Thyroid gland (tissue), 4 donors: ENCODE results near the gene STK11IP. TPM values are rescaled to one million over a fixed set of nuclear protein-coding genes. Genes with fewer than 3 reads are reported as not detected.
A peak's percentile ranks its signal among the peaks of the same experiment; 100 is the strongest.

Experiments
- DNase-seq, 2 donors: peaks; one replicate each; pipeline ENCODE4 v3.0.0-alpha.2; 2019
- H3K27ac ChIP-seq, 3 donors: fragments of 200-600 bp; sonication (generic); 1 replicate in 2 of 3; 2 replicates in 1 of 3; pipeline ENCODE4 v1.5.1; 2016 to 2019; ENCODE audit warnings: mild to moderate bottlenecking in 1 of 3, moderate library complexity in 1 of 3
- H3K27me3 ChIP-seq: fragments of 200-600 bp; sonication (generic); one replicate; pipeline ENCODE4 v1.5.1; 2019
- H3K36me3 ChIP-seq, 2 donors: fragments of 200-600 bp; sonication (generic); one replicate each; pipeline ENCODE4 v1.5.1; 2016 to 2019
- H3K4me1 ChIP-seq, 2 donors: fragments of 200-600 bp; sonication (generic); one replicate each; pipeline ENCODE4 v1.5.1; 2017 to 2019
- H3K4me3 ChIP-seq, 3 donors: fragments of 200-600 bp; sonication (generic); replicated peaks in 1 of 3; 1 replicate in 2 of 3; 2 replicates in 1 of 3; pipeline ENCODE4 v1.5.1; 2016; ENCODE audit warnings: mild to moderate bottlenecking in 1 of 3
- H3K9me3 ChIP-seq: fragments of 200-600 bp; sonication (generic); one replicate; pipeline ENCODE4 v1.5.1; 2017
- POLR2A ChIP-seq, 2 donors: fragments of 450-650 bp; IDR thresholded peaks; one replicate each; pipeline ENCODE4 v1.6.1; 2017; ENCODE audit warnings: antibody characterized with exemption in 2 of 2, mild to moderate bottlenecking in 2 of 2, moderate library complexity in 1 of 2
- WGBS, 2 donors: methylation state at CpG; one replicate each; pipeline ENCODE4 v1.1.5; 2017; 5-methylcytosine and 5-hydroxymethylcytosine counted together
- intact Hi-C: fragments of 100-400 bp; cut with DNase I; formaldehyde crosslinking; loops from one replicate; pipeline ENCODE4 v1.15.1; 2023
- total RNA-seq, 4 donors: library from RNA; depleted of rRNA; stranded (reverse); fragments of >200 nt; gene quantifications; one replicate each; pipeline ENCODE4 v1.2.3, GENCODE V29; 2016
- TF ChIP-seq, protein P1 (sequence below), 6 experiments: fragments of 200-600 bp in 3 of 6; fragments of 450-650 bp in 3 of 6; sonication (generic) in 3 of 6; IDR thresholded peaks; one replicate each; pipeline ENCODE4 v1.5.1; 2016 to 2019; ENCODE audit warnings: antibody characterized with exemption in 6 of 6, mild to moderate bottlenecking in 2 of 6, inconsistent platforms in 1 of 6, moderate library complexity in 1 of 6

Gene STK11IP
- total RNA-seq, 4 donors from 2014 or later = 14.6 to 25.0 (median 19.7) TPM

GRCh38 chr2:219556413-219556812 is 41.2 kb upstream of the STK11IP start:
- H3K9me3 ChIP-seq = no peaks in the 10 kb centered on the region
- no peak overlapping the region for H3K4me3 ChIP-seq
- intact Hi-C loops = no loop called here
- DNase-seq = no peak
- no peaks in the 10 kb centered on the region for H3K36me3 ChIP-seq
- no peaks in the 10 kb centered on the region for H3K27me3 ChIP-seq
- no peak overlapping the region for H3K27ac ChIP-seq
- peaks cover 13 to 23% of the 10 kb centered on the region in 2 donors for H3K4me1 ChIP-seq
- 84 to 88% methylated on average over 7 to 13 of the region's 19 CpGs for WGBS, 2 donors
- TF ChIP-seq, protein P1, sequence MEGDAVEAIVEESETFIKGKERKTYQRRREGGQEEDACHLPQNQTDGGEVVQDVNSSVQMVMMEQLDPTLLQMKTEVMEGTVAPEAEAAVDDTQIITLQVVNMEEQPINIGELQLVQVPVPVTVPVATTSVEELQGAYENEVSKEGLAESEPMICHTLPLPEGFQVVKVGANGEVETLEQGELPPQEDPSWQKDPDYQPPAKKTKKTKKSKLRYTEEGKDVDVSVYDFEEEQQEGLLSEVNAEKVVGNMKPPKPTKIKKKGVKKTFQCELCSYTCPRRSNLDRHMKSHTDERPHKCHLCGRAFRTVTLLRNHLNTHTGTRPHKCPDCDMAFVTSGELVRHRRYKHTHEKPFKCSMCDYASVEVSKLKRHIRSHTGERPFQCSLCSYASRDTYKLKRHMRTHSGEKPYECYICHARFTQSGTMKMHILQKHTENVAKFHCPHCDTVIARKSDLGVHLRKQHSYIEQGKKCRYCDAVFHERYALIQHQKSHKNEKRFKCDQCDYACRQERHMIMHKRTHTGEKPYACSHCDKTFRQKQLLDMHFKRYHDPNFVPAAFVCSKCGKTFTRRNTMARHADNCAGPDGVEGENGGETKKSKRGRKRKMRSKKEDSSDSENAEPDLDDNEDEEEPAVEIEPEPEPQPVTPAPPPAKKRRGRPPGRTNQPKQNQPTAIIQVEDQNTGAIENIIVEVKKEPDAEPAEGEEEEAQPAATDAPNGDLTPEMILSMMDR (IDR thresholded peaks at IDR 0.05) = no peak
- no peak for TF ChIP-seq POLR2A (IDR thresholded peaks at IDR 0.05)

DNA sequence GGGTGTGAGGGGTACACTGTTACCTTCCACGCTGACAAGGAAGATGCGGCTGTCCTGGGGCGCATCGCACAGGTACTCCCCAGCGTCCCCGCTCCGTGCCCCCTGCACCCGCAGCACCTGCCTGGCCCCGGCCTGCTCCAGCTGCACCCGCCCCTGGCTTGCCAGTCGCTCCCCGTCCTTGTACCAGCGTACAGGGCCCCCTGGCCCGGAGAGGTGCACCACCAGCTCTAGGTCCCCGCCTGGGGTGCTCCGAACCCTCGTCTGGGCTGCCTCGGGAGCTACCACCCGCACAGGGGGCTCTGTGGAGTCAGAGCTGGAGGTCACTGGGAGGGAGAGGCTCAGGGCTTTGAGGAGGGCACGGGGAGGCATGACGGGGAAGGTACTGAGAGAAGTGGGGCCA is 40.3 kb upstream of the STK11IP start:
- H3K36me3 ChIP-seq = no peaks in the 10 kb centered on the region
- H3K27me3 ChIP-seq = no peaks in the 10 kb centered on the region
- DNase-seq = no peak
- H3K9me3 ChIP-seq = no peaks in the 10 kb centered on the region
- intact Hi-C loops = no loop called here
- WGBS, 2 donors = 90 to 91% methylated on average over 11 to 21 of the region's 21 CpGs
- H3K4me3 ChIP-seq = no peak overlapping the region
- H3K27ac ChIP-seq = no peak overlapping the region
- H3K4me1 ChIP-seq = peaks cover 7 to 14% of the 10 kb centered on the region in 2 donors
- TF ChIP-seq POLR2A (IDR thresholded peaks at IDR 0.05) = no peak
- TF ChIP-seq, protein P1 (IDR thresholded peaks at IDR 0.05) = no peak

DNA sequence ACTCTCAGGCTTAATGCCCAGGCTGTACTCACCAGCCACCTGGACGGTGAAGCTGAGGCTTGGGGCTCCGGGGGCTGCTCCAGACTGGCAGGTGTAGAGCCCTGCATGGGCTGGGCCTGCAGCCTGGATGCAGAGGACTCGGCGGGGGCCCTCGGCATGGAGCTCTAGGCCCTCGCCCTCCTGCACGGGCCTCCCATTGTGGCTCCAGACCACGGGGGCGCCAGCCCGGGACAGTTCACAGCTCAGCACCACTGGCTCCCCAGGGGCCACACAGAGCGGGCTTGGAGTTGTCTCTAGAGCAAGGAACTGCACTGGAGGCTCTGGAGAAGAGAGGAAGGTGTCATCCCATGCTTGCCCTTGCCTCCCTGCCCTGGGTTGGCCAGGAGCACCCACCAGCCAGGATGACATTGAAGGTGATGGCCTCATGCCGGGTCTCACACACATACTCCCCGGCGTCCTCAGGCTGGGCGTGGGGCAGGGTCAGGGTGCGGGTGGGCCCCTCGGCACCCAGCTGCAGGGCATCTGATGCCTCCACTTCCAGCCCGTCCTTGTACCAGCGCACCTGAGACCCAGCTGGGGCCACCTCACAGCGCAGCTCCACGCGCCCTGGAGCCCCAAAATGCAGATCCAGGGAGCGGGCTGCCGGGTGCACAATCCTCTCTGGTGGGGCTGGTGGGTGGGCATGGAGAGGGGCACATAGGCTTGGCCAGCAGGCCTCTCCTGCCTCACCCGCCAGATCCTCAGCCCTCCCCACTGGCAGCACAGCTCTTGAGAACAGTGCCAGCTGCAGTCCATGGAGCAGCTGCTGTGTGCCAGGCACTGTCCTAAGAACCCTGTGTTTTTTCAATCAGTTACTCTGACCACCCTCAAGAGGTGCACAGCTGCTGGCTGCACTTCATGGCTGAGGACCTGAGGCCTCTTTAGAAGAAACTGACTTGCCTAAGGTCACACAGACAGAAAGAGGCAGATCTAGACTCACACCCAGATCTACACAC is 39.6 kb upstream of the STK11IP start:
- Histone ChIP-seq H3K27ac (no peak overlapping the region), H3K4me1 (peaks cover 2 to 10% of the 10 kb centered on the region in 2 donors), H3K4me3 (no peak overlapping the region), H3K27me3 (no peaks in the 10 kb centered on the region), H3K36me3 (peaks cover 0 to 3% of the 10 kb centered on the region in 2 donors), H3K9me3 (no peaks in the 10 kb centered on the region)
- intact Hi-C loops = no loop called here
- DNase-seq = no peak
- no peak for TF ChIP-seq POLR2A (IDR thresholded peaks at IDR 0.05)
- WGBS, 2 donors = 93 to 100% methylated on average over 1 to 10 of the region's 25 CpGs

GRCh38 chr2:219559156-219559915 is 38.3 kb upstream of the STK11IP start:
- TF ChIP-seq POLR2A (IDR thresholded peaks at IDR 0.05) = no peak
- TF ChIP-seq, protein P1 (IDR thresholded peaks at IDR 0.05) = no peak
- no peaks in the 10 kb centered on the region for H3K9me3 ChIP-seq
- DNase-seq = no peak
- 89 to 94% methylated on average over 20 of the region's 20 CpGs for WGBS, 2 donors
- H3K4me1 ChIP-seq = peaks cover 0 to 6% of the 10 kb centered on the region in 2 donors
- no peak overlapping the region for H3K4me3 ChIP-seq
- no peaks in the 10 kb centered on the region for H3K27me3 ChIP-seq
- H3K36me3 ChIP-seq = peaks cover 0 to 8% of the 10 kb centered on the region in 2 donors
- no peak overlapping the region for H3K27ac ChIP-seq
- intact Hi-C loops = no loop called here

GRCh38 chr2:219560037-219560892 is 37.4 kb upstream of the STK11IP start:
- no peaks in the 10 kb centered on the region for H3K9me3 ChIP-seq
- H3K27me3 ChIP-seq = no peaks in the 10 kb centered on the region
- WGBS, 2 donors = 38 to 44% methylated on average over 5 to 6 of the region's 8 CpGs
- H3K4me3 ChIP-seq = no peak overlapping the region
- no peak overlapping the region for H3K27ac ChIP-seq
- DNase-seq = no peak
- peaks cover 0 to 6% of the 10 kb centered on the region in 2 donors for H3K4me1 ChIP-seq
- intact Hi-C loops = no loop called here
- H3K36me3 ChIP-seq = peaks cover 0 to 8% of the 10 kb centered on the region in 2 donors
- TF ChIP-seq, protein P1 (IDR thresholded peaks at IDR 0.05) = peak; percentile 4 to 93 (median 50)
- TF ChIP-seq POLR2A (IDR thresholded peaks at IDR 0.05) = no peak
